CD14-positive monocyte (primary cell): ENCODE data around the gene AFG1L. TPM values are rescaled to one million over a fixed set of nuclear protein-coding genes. Genes with fewer than 3 reads are reported as not detected.

Experiments used
- DNase-seq, 3 donors: peaks; one replicate each; pipeline ENCODE4 v3.0.0-alpha.2; 2011 to 2022
- H2AFZ ChIP-seq: 2 replicates; pipeline ENCODE4 v1.6.0; 2012; ENCODE audit warnings: mild to moderate bottlenecking, low read depth, low read length, inconsistent platforms; ENCODE audit not compliant: insufficient read depth, poor library complexity, severe bottlenecking
- H3K27ac ChIP-seq, 2 donors: 1 replicate in 1 of 2; 2 replicates in 1 of 2; pipeline ENCODE4 v1.5.1; 2012 to 2013; ENCODE audit warnings: low read length in 2 of 2, control low read depth in 1 of 2, inconsistent platforms in 1 of 2, low read depth in 1 of 2, mild to moderate bottlenecking in 1 of 2
- H3K27me3 ChIP-seq, 2 donors: one replicate each; pipeline versions ENCODE4 v1.6.0 to v1.6.1; 2011 to 2013; ENCODE audit warnings: low read length in 2 of 2; ENCODE audit not compliant: control insufficient read depth in 2 of 2, insufficient read depth in 2 of 2
- H3K36me3 ChIP-seq, 2 donors: replicated peaks in 1 of 2; 1 replicate in 1 of 2; 2 replicates in 1 of 2; pipeline versions ENCODE4 v1.5.1 to v1.6.1; 2012 to 2013; ENCODE audit warnings: low read length in 2 of 2, control low read depth in 1 of 2, inconsistent platforms in 1 of 2, mild to moderate bottlenecking in 1 of 2; ENCODE audit not compliant: insufficient read depth in 2 of 2, control insufficient read depth in 1 of 2
- H3K4me1 ChIP-seq, 2 donors: 1 replicate in 1 of 2; 2 replicates in 1 of 2; pipeline versions ENCODE4 v1.5.1 to v1.6.1; 2012 to 2013; ENCODE audit warnings: low read length in 2 of 2, control low read depth in 1 of 2, inconsistent platforms in 1 of 2, mild to moderate bottlenecking in 1 of 2, moderate library complexity in 1 of 2; ENCODE audit not compliant: insufficient read depth in 2 of 2, control insufficient read depth in 1 of 2
- H3K4me2 ChIP-seq: replicated peaks from 2 replicates; pipeline ENCODE3; 2012; ENCODE audit warnings: low read length, moderate library complexity, mild to moderate bottlenecking; ENCODE audit not compliant: poor library complexity, severe bottlenecking; ENCODE audit errors: extremely low read depth
- H3K4me3 ChIP-seq, 3 experiments: fragments of 200-600 bp in 1 of 3; sonication (generic) in 1 of 3; replicated peaks in 1 of 3; 1 replicate in 2 of 3; 2 replicates in 1 of 3; pipeline ENCODE4 v1.5.1; 2011 to 2013; ENCODE audit warnings: low read length in 3 of 3, mild to moderate bottlenecking in 3 of 3, control low read depth in 2 of 3, low read depth in 2 of 3, inconsistent platforms in 1 of 3, moderate library complexity in 1 of 3
- H3K79me2 ChIP-seq: 2 replicates; pipeline ENCODE4 v1.6.0; 2012; ENCODE audit warnings: mild to moderate bottlenecking, control low read depth, inconsistent platforms, low read length, moderate library complexity; ENCODE audit not compliant: insufficient read depth
- H3K9ac ChIP-seq: 2 replicates; pipeline ENCODE4 v1.6.0; 2017; ENCODE audit warnings: low read length, mild to moderate bottlenecking; ENCODE audit not compliant: insufficient read depth, poor library complexity, severe bottlenecking
- H3K9me3 ChIP-seq, 2 donors: replicated peaks in 1 of 2; 1 replicate in 1 of 2; 2 replicates in 1 of 2; pipeline versions ENCODE4 v1.5.1 to v1.6.1; 2012 to 2013; ENCODE audit warnings: low read length in 2 of 2, control low read depth in 1 of 2; ENCODE audit not compliant: control insufficient read depth in 1 of 2, insufficient read depth in 1 of 2
- H4K20me1 ChIP-seq: 2 replicates; pipeline ENCODE4 v1.6.0; 2012; ENCODE audit warnings: mild to moderate bottlenecking, low read length, control low read depth, moderate library complexity; ENCODE audit not compliant: insufficient read depth
- H3K27ac Mint-ChIP-seq, 7 donors: one replicate each; pipeline ENCODE4 v1.8.0; 2020; ENCODE audit warnings: mild to moderate bottlenecking in 7 of 7, mixed read lengths in 7 of 7, moderate library complexity in 6 of 7, inconsistent platforms in 2 of 7
- H3K27me3 Mint-ChIP-seq, 3 donors: one replicate each; pipeline ENCODE4 v1.8.0; 2021 to 2022; ENCODE audit warnings: low read depth in 3 of 3, mild to moderate bottlenecking in 3 of 3, mixed read lengths in 3 of 3, moderate library complexity in 3 of 3, inconsistent platforms in 1 of 3
- H3K36me3 Mint-ChIP-seq, 2 donors: one replicate each; pipeline ENCODE4 v1.8.0; 2020; ENCODE audit warnings: mixed read lengths in 2 of 2, inconsistent platforms in 1 of 2, mild to moderate bottlenecking in 1 of 2
- H3K4me1 Mint-ChIP-seq: one replicate; pipeline ENCODE4 v1.8.0; 2020; ENCODE audit warnings: mild to moderate bottlenecking, mixed read lengths
- H3K4me3 Mint-ChIP-seq, 2 donors: one replicate each; pipeline ENCODE4 v1.8.0; 2020; ENCODE audit warnings: mild to moderate bottlenecking in 2 of 2, mixed read lengths in 2 of 2, moderate library complexity in 1 of 2
- H3K9me3 Mint-ChIP-seq, 7 donors: one replicate each; pipeline ENCODE4 v1.8.0; 2020 to 2022; ENCODE audit warnings: mixed read lengths in 7 of 7, mild to moderate bottlenecking in 6 of 7, moderate library complexity in 6 of 7, inconsistent platforms in 2 of 7
- WGBS: methylation state at CpG from one replicate; pipeline ENCODE4 v1.1.5; 2013; ENCODE audit warnings: missing lambda C conversion rate; ENCODE audit not compliant: insufficient coverage; 5-methylcytosine and 5-hydroxymethylcytosine counted together
- intact Hi-C, 2 donors: fragments of 100-400 bp; cut with micrococcal nuclease; formaldehyde crosslinking; loops; one replicate each; pipeline versions ENCODE4 v1.15.0 to v1.15.1; 2023
- polyA plus RNA-seq, 3 donors: library from polyadenylated mRNA; depleted of rRNA in 1 of 3; unstranded in 2 of 3; stranded (reverse) in 1 of 3; fragments of 300-500 nt in 2 of 3; fragments of >200 nt in 1 of 3; fragmentation: Illumina TruSeq in 2 of 3; gene quantifications; 1 replicate in 2 of 3; 2 replicates in 1 of 3; pipeline ENCODE4 v1.2.3, GENCODE V29; 2012 to 2021
- TF ChIP-seq, protein P1 (sequence below): fragments of 200-600 bp; IDR thresholded peaks from one replicate; pipeline ENCODE4 v1.8.0; 2022; ENCODE audit warnings: antibody characterized with exemption, mild to moderate bottlenecking

AFG1L gene
- polyA plus RNA-seq, 3 donors = 0.95 to 2.8 (median 2.7) TPM

DNA sequence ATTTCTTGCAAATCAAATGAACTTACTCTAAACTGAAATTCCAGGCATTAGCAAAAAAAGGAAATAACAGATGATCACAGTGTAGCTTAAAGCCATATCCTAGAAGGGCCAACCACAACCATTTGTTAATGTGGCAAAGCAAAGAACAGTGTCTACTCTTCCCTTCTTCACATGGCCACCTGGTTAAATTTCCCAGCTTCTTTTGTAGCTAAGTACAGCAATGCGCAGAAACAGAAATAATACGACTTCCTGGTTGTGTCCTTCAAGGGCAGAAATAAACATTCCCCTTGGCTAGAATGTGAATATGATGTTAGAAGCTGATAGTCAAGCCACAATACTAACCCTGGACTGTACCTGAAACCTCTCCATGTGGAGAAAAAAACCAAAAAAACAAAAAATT, 43.6 kb upstream of the AFG1L start:
- H3K27me3 ChIP-seq = no peaks in the 10 kb centered on the region
- H3K9ac ChIP-seq = no peak overlapping the region
- no peaks in the 10 kb centered on the region for H3K9me3 ChIP-seq
- H3K27ac ChIP-seq = no peak overlapping the region
- peaks cover 22 to 30% of the 10 kb centered on the region in 2 donors for H3K4me1 ChIP-seq
- intact Hi-C loops = no loop called here
- H3K4me3 Mint-ChIP-seq = no peak overlapping the region
- H2AFZ ChIP-seq = no peak overlapping the region
- peaks cover 56% of the 10 kb centered on the region for H3K4me1 Mint-ChIP-seq
- no peak overlapping the region for H3K4me2 ChIP-seq
- H3K36me3 Mint-ChIP-seq = peaks cover 21 to 35% of the 10 kb centered on the region in 2 donors
- H3K27me3 Mint-ChIP-seq = no peaks in the 10 kb centered on the region
- no peak for DNase-seq
- peaks cover 3 to 24% of the 10 kb centered on the region in 2 donors for H3K36me3 ChIP-seq
- H4K20me1 ChIP-seq = peaks cover 99% of the 10 kb centered on the region
- no CpG with 5 or more reads among the region's 2 CpGs for WGBS
- peaks cover 99% of the 10 kb centered on the region for H3K79me2 ChIP-seq
- H3K27ac Mint-ChIP-seq = peak overlapping the region in 1 of 7 donors; percentile 38
- peaks cover 0 to 5% (median 0%) of the 10 kb centered on the region in 7 donors for H3K9me3 Mint-ChIP-seq
- H3K4me3 ChIP-seq = no peak overlapping the region
- TF ChIP-seq, protein P1, sequence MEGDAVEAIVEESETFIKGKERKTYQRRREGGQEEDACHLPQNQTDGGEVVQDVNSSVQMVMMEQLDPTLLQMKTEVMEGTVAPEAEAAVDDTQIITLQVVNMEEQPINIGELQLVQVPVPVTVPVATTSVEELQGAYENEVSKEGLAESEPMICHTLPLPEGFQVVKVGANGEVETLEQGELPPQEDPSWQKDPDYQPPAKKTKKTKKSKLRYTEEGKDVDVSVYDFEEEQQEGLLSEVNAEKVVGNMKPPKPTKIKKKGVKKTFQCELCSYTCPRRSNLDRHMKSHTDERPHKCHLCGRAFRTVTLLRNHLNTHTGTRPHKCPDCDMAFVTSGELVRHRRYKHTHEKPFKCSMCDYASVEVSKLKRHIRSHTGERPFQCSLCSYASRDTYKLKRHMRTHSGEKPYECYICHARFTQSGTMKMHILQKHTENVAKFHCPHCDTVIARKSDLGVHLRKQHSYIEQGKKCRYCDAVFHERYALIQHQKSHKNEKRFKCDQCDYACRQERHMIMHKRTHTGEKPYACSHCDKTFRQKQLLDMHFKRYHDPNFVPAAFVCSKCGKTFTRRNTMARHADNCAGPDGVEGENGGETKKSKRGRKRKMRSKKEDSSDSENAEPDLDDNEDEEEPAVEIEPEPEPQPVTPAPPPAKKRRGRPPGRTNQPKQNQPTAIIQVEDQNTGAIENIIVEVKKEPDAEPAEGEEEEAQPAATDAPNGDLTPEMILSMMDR = no peak

DNA sequence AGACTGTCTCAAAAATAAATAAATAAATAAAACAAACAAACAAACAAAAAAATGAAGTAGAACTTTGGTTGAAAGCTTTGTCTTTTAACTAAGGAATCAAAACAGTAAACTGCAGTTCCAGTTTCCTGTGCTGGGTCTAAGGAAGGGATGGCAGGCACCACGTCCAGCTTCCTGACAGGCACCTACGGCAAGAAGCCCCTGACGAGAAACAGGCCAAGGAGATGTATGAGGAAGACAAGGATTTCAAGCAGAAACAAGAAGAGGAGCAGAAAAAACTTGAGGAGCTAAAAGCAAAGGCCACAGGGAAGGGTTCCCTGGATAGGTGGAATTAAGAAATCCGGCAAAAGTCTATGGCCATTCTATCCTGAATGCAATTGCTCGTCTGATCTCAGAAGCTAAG, 42.8 kb upstream of the AFG1L start:
- H4K20me1 ChIP-seq = peaks cover 99% of the 10 kb centered on the region
- Mint-ChIP-seq H3K4me1 (peaks cover 58% of the 10 kb centered on the region), H3K27me3 (no peaks in the 10 kb centered on the region), H3K4me3 (no peak overlapping the region), H3K9me3 (peaks cover 0 to 3% (median 0%) of the 10 kb centered on the region in 7 donors), H3K27ac (no peak overlapping the region), H3K36me3 (peaks cover 23 to 37% of the 10 kb centered on the region in 2 donors)
- H2AFZ ChIP-seq = no peak overlapping the region
- H3K9ac ChIP-seq = no peak overlapping the region
- H3K36me3 ChIP-seq = peaks cover 3 to 29% of the 10 kb centered on the region in 2 donors
- no peaks in the 10 kb centered on the region for H3K9me3 ChIP-seq
- peaks cover 99% of the 10 kb centered on the region for H3K79me2 ChIP-seq
- H3K4me2 ChIP-seq = no peak overlapping the region
- H3K27me3 ChIP-seq = no peaks in the 10 kb centered on the region
- H3K4me1 ChIP-seq = peaks cover 22 to 30% of the 10 kb centered on the region in 2 donors
- 87% methylated on average over 3 of the region's 5 CpGs for WGBS
- no peak for DNase-seq
- H3K4me3 ChIP-seq = no peak overlapping the region
- no peak overlapping the region for H3K27ac ChIP-seq
- TF ChIP-seq, protein P1 = no peak
- intact Hi-C loops = no loop called here
